GM21737 (cell line): ENCODE results near the gene SSU72.
"Not testable (repeated sequence)": the region's sequence is repeated elsewhere in the genome, so short reads cannot be mapped to it uniquely, and the experiment has no call there.

ENCODE experiments used
- ATAC-seq: cut with Tn5 transposase; IDR thresholded peaks from one replicate; pipeline ENCODE4 v1.9.1; 2021; ENCODE audit warnings: mild to moderate bottlenecking, moderate library complexity; ENCODE audit not compliant: unreplicated experiment

Gene SSU72

DNA sequence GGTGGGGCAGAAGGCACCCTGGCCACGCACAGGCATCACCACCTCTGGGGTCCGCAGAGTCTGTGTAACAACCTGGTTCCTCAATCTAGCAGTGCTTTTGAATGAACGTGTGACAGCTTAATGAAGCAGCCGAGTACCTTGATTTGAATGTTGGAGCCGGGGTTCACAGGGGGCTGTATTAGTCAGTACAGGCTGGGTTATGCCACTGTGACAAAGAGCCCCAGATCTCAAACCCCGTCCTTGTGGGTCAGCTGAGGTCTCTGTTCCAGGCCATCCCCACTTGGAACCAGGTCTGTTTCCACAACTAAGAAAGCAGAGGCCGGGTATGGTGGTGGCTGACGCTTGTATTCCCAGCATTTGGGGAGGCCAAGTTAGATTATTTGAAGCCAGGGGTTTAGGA lies 44.7 kb downstream of the SSU72 start:
- ATAC-seq: no peak

DNA sequence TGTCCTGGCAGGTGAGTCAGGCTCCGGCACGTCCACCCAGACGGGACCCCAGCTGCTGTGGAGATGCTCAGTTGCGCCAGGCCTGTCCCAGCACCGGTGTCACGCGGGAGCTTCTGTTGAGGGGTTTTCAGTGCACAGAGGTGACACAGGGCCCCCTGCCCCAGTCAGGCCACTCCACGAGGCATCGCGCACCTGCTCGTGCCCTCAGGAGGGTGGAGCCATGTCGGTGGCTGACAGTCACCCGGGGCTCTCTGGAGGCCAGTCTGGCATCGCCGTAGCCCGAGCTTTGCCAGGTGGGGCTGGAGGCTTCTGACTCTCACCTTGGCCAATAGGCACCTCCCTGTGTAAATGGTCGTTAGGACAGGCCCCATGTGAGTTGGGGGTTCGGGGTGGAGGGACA lies 45.3 kb downstream of the SSU72 start:
- ATAC-seq: no peak

DNA sequence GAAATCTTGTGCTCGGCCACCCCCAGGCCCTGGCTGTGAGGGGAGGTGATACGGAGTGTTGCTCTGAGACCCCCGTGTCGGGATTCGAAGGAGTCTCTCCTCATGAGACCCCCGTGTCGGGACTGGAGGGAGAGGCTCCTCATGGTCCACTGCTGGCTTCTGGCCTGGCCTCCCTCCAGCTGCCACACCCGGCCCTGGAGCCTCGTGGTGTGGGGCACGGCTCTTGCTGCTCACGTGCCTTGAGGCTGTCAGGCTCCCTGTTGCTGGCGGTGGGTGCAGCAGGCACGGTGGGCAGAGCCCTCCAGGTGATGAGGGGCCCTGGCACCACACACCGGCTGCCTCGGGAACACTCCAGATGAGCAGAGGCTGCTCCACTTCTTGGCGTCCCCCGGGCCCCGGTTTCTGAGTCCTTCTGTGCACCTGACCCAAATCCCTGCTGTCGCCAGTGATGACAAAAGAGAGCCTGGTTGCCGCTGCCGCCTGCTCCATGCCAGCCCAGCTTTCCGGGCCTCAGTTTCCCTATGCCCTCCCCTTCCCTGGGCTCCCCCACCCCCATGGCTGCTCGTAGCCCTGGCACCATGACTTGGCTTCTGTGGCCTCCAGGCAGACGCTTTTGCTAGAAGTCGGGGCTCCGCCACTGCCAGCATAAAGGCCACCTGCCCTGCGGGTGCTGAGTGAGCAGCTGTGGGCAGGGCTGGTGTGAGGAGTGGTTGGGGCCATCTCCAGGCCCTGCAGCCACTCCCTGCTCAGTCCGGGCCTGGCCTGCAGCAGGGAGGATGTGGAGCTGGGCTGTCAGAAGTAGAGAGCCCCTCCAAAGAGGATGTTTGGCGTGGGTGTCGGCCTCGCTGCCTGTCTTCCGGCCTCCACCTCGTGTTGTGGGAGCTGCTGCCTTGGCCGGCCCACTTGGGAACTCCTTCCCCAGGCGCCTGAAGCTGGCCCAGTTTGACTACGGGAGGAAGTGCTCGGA lies 46.1 kb downstream of the SSU72 start:
- no peak for ATAC-seq

DNA sequence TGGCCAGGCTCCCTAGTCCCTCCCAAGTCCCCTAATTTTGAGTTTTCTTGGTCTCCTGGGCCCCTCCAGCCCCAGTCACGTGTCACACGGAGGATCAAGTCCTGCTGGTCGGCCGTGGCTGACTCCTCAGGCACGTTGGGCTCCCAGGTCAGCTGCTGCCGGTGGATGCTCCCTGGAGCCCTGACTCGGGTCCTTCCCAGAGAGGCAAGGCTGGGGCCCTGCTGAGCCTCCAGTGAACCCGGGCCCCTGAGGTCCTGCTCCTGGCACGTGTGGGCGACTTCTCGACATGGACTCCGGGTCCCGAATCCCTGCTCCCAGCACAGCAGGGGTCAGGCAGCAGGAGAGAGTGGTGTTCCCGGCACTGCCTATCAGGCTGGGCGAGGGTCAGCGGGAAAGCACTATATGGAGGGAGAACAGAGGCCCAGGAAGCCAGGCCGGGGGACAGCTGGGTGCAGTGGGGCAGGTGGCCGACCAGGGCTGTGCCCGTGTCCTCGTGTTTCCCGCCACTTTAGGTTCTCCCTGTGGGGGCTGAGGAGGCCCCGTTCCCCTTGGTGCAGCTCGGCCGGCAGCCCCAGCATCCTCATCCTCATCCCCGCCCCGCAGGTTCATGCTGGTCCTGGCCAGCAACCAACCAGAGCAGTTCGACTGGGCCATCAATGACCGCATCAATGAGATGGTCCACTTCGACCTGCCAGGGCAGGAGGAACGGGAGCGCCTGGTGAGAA lies 47.4 kb downstream of the SSU72 start:
- ATAC-seq: no peak

DNA sequence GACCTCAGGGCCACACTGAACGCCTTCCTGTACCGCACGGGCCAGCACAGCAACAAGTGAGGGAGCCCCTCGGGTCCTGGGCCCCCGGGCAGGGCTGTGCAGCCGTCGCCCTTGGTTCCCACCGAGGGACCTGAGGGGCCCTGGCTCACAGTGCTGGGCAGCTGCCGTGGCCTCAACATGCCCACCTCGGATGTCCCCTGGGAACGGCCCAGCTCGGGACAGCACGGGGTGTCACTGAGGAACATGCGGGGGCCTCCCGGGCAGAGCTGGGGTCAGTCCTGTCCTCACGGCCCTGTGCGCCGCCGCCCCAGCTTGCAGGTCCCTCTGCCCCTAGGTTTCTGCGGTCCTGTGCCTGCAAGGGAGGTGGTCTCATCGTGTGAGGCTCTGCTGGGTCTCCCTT lies 48.2 kb downstream of the SSU72 start:
- not testable (repeated sequence) for ATAC-seq

DNA sequence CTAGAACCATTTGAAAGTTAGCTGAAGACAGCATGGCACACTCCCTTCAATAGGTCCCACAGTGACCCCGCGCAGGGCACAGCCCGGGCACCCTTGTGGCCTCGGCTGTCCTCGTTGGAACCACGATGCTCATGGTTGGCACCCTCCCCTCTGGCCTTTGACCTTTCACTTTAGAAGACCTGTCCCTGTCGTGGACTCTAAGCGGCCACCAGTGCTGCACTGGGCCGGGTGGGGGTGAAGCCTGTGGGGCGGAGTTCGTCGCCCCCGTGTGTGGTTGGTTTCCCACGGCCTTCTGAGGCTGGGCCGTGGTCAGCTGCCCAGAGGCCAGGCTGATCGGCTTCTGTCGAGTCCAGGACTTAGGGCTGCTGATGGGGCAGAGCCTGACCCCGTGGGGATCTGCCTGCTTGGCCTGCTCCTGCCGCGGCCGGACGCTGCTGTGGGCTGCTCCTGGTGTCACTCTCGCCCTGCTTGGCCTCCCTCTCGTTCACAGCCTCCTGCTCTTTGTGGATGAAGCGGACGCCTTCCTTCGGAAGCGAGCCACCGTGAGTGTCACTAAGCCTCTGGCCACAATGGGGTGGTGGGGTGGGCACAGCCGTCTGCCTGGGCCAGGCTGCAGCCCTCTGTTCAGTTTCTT lies 49.8 kb downstream of the SSU72 start:
- not testable (repeated sequence) for ATAC-seq

DNA sequence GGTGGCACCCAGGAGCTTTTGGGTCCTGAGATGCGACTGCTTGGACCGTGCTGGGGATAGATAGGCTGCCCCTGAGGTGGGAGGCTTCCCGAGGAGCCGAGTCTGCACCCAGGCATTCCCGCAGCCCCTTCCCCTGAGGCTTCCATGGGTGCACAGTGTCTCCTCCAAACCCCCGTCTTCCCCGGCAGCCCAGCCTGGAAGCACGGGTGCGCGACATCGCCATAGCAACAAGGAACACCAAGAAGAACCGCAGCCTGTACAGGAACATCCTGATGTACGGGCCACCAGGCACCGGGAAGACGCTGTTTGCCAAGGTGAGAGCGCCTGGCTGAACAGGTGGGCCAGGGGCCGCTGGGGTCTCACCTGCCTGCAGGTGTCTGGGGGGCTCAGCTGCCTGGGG lies 51.0 kb downstream of the SSU72 start:
- ATAC-seq: not testable (repeated sequence)

DNA sequence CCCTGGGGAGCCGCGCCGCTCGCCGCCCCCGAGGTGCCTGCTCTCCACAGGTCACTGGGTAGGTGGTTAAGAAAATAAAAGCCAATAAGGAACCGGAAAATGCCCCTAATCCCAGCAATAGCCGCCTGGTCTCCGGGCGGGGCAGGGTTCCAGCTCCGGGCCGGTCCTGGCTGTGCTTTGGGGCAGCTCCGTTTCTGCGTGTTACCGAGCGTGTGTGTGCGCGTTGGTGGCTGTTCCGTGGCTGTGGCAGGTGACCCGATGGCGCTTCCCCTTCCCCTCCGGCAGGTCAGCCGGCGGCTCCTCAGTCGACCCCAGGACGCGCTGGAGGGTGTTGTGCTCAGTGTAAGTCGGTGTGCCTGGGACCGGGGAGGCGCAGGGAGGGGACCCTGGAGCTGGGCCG lies 51.4 kb downstream of the SSU72 start:
- not testable (repeated sequence) for ATAC-seq

DNA sequence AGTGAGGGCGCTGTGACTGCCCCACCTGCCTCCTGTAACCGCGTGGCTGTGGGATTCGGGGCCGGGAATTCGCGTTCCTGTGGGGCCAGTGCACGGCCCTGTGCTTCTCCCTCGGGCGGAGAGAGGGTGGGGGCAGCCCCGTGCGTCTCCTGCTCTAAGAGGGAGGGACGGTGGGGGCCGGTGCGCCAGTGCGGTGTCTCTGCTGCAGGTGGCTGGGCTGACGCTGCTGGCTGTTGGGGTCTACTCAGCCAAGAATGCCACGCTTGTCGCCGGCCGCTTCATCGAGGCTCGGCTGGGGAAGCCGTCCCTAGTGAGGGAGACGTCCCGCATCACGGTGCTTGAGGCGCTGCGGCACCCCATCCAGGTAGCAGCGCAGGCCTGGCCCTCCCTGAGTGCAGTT lies 52.1 kb downstream of the SSU72 start:
- not testable (repeated sequence) for ATAC-seq

DNA sequence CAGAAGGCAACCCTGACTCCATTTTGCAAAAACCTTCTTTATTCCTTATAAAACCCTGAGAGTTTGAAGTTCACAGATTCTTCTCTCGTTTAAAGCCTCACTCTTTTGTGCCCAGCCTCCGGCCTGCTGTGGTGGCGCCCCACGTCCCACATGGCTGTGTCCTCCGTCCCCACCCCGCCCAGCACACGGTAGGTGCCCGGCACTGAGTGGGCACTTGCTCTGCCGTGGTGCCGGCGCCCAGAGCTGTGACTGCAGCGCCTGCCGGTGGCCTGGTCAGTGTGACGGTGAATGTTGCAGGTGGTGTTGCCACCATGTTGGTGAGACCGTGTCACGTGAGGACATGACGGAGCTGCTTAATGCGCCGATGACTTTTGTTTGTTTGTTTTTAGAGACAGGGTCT lies 53.3 kb downstream of the SSU72 start:
- no peak for ATAC-seq

DNA sequence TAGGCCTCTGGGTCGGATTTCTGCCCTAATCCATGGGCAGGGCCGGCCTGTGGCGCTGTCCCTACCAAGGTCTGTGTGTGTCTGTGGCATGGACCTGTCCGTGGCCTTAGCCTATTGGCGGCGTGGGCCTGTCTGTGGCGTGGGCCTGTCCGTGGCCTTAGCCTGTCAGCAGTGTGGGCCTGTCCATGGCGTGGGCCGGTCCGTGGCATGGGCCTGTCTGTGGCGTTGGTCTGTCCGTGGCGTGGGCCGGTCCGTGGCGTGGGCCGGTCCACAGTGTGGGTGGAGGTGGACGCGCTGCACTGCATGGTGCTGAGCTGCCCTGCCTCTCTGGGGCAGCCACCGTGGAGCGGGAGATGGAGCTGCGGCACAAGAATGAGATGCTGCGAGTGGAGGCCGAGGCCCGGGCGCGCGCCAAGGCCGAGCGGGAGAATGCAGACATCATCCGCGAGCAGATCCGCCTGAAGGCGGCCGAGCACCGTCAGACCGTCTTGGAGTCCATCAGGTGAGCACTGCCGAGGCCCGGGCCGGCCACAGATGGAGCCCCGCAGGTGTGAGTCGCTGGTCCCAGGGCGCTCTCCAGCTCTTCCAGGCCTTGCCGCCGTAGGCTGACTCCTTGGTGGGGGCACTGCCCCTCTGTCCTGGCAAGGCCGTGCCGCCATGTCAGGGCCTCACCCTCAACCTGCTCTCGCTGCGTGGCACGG lies 54.7 kb downstream of the SSU72 start:
- not testable (repeated sequence) for ATAC-seq

DNA sequence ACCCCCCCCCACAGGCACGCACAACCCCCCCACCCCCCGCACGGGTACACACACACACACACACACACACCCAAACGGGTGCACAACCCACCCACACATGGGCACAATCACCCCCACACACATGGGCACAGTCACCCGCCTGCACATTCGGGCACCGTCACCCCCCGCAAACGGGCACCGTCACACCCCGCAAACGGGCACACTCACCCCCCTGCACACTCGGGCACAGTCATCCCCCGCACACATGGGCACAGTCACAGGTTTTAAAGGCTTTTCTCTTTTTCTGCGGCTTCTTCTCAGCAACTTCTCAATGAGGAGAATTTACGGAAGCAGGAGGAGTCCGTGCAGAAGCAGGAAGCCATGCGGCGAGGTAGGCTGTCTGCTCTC lies 56.0 kb downstream of the SSU72 start:
- ATAC-seq: not testable (repeated sequence)

DNA sequence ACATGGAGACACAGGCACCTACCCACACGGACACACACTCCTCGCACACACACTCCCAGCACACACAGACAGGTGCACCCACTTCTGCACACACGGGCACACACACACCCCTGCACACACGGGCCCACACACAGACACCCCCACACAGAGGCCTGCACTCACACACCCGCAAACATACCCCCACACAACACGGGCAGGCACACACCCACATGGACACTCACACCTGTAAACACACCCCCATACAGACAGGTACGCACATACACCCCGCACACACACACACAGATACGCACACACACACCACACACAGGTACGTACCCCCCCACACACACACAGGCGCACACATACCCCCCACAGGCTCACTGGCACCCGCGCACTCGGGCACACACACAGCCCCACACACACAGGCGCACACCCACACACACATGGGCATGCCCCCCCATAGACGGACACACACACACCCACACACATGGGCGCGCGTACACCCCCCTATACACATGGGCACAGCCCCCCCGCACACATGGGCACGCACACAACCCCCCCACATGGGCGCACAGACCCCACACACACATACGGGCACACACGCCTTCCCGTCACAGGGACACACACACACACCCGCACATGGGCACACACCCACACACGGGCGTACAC lies 56.6 kb downstream of the SSU72 start:
- ATAC-seq: no peak

DNA sequence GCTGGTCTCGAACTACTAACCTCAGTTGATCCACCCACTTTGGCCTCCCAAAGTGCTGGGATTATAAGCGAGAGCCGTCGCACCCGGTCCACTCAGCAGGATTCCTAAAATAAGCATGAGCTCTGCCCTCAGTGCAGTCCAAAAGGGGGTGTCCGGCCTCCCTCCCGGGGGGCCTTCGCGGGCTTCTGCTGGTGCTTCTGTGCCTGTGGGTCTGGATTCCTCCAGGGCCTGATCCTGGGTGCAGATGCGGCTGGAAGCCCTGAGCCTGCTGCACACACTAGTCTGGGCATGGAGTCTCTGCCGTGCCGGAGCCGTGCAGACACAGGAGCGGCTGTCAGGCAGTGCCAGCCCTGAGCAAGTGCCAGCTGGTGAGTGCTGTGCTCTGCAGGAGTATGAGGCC lies 57.7 kb downstream of the SSU72 start:
- ATAC-seq: not testable (repeated sequence)

DNA sequence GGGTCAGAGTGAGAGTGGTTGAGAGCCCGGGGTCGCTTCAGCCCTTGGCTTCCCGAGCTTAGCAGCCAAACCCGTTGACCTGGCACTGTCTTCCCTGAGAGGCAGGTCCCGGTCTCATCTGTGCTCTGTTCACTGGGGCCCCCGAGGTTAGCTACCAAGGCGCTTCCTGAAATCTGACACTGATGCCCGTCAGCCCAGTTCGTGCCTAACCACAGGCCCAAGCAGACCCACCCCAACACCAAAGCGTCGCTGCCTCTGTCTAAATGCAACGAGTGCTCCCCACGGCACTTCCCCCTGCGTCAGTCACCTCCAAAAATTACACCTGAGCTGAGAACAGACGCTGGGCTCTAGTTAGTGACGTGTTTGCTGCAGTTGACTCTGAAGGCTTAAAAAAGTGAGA lies 60.3 kb downstream of the SSU72 start:
- ATAC-seq: not testable (repeated sequence)

DNA sequence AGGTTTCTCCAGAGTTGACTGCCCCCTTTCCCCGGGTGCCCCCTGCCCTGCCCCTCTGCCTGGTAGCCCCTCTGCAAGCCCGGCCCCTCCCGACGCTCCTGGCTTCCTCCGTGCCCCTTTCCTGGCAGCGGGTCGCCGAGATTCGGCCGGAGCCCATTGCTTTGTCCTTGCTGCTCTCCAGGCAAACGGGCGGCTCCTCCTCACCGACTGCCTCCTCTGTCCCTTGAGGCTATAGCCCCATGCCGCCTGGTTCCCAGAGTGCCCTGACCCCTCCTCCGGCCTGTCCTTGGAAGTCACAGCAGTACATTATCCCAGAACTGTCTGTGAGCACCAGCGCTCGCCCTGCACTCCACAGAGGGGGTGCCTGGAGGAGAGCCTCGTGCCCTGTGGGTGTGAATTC lies 61.0 kb downstream of the SSU72 start:
- not testable (repeated sequence) for ATAC-seq

DNA sequence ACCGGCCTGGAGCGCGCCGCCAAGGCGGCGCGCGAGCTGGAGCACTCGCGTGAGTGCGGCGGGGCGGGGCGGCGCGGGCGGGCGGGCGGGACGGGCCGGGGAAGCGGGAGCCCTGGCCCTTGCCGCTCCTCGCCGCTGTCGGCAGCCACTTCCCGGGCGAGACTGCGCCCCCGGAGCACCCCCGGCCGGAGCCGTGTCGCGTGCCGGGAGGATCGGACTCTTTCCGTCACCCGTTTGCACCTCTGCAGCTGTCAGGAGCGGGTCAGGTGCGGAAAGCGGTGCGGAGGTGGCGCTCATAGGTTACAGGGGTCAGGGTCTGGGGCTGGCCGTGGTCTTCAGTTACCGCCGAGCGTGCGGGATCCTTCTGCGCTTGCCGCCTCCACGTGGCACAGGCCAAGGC lies 62.2 kb downstream of the SSU72 start:
- peak; percentile 7 for ATAC-seq

DNA sequence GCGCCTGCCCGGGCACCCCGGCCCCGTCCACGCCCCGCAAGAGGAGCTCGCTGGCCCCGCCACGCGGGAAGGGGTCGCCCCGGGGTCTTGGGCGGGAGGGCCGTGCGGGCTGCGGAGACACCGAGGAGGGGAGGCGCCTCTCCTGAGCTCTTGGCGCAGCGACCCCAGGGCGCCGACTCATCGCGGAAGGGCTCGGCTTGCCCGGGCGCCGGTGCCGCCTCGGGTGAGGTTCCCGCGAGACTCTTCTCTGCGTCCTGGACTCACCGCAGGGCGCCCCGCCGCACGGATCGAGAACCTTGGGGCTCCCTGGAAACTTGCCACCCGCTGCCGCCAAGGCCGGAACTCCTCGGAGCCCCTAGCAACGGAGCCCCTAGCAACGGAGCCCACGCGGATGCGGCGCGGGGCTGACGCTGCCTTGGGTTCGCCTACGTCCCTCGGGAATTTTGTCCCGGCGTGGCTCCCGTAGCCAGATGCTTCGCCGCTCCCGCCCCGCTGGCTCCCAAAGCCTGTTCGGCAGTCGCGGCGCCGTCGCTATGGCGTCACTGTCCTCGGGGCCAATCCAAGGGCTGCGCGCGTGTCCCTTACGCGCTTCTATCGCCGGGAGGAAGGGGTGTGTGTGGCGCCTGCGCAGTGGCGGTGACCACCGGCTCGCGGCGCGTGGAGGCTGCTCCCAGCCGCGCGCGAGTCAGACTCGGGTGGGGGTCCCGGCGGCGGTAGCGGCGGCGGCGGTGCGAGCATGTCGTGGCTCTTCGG lies 63.0 kb downstream of the SSU72 start, which contains the start of gene ATAD3A:
Gene ATAD3A, plus strand, starts transcription at position 630 of the 753 bp plus-strand sequence. Its CDS starts 107 bp downstream, at position 737.
- ATAC-seq: peak; percentile 81

DNA sequence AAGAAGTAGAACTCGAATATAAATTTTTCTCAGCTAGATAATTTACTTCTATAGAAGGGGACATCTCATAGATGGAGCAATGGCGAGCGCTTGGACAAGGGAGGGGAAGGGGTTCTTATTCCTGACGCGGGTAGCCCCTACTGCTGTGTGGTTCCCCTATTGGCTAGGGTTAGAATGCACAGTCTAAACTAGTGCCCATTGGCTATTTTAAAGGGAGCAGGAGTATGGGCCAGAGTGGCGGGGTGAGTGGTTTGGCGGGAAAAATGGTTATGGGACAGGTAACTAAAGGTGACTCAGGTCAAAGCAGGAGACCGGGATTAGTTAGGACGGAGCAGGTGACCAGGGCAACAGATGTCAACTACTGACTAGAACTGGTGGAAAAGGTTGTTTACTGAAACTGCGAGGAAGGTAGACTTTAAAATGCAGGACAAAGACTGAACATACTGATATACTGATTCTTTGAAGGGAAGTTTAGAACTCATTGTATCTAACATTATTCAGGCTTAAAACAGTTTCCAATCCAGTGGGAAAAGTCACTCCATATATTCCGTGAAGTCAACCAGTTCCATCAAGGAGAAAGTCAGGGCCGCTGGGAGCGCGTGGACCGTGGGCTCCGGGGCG lies 63.6 kb downstream of the SSU72 start:
- no peak for ATAC-seq
